GM18519 (cell line): Measurements from ENCODE around the gene NRP1.

ENCODE experiments used
- ATAC-seq: cut with Tn5 transposase; IDR thresholded peaks from one replicate; pipeline ENCODE4 v1.9.1; 2021; ENCODE audit warnings: mild to moderate bottlenecking, moderate library complexity; ENCODE audit not compliant: unreplicated experiment, low FRiP score

The NRP1 gene

GRCh38 chr10:33242931-33243330, 91.5 kb downstream of the NRP1 start:
- ATAC-seq = no peak

- ATAC-seq = no peak
These were observed 93.1 kb downstream of the NRP1 start for GRCh38 chr10:33241351-33241750.

- no peak for ATAC-seq
These were observed 93.5 kb downstream of the NRP1 start for GRCh38 chr10:33240931-33241330.

- no peak for ATAC-seq
These were observed 94.2 kb downstream of the NRP1 start for GRCh38 chr10:33240258-33240657.

- ATAC-seq = no peak
These were observed 95.2 kb downstream of the NRP1 start for GRCh38 chr10:33239257-33239656.

- ATAC-seq = no peak
These were observed 95.8 kb downstream of the NRP1 start for GRCh38 chr10:33238643-33239042.

GRCh38 chr10:33237736-33238624, 96.5 kb downstream of the NRP1 start:
- no peak for ATAC-seq

GRCh38 chr10:33236916-33237315, 97.6 kb downstream of the NRP1 start:
- no peak for ATAC-seq

GRCh38 chr10:33235951-33236350, 98.5 kb downstream of the NRP1 start:
- ATAC-seq = no peak

- no peak for ATAC-seq
These were observed 99.1 kb downstream of the NRP1 start for GRCh38 chr10:33235251-33235884.

- no peak for ATAC-seq
These were observed 99.6 kb downstream of the NRP1 start for GRCh38 chr10:33234831-33235237.

GRCh38 chr10:33233635-33234034, 100.8 kb downstream of the NRP1 start:
- ATAC-seq = no peak

- no peak for ATAC-seq
These were observed 101.2 kb downstream of the NRP1 start for GRCh38 chr10:33233221-33233620.

- no peak for ATAC-seq
These were observed 102.7 kb downstream of the NRP1 start for GRCh38 chr10:33231621-33232350.

GRCh38 chr10:33229949-33230267, 104.6 kb downstream of the NRP1 start:
- no peak for ATAC-seq

- ATAC-seq = no peak
These were observed 105.1 kb downstream of the NRP1 start for GRCh38 chr10:33229252-33229948.

- no peak for ATAC-seq
These were observed 106.0 kb downstream of the NRP1 start for GRCh38 chr10:33228426-33228825.

- no peak for ATAC-seq
These were observed 107.0 kb downstream of the NRP1 start for GRCh38 chr10:33227489-33227888.

GRCh38 chr10:33224251-33224965, 110.1 kb downstream of the NRP1 start:
- ATAC-seq = no peak

- ATAC-seq = no peak
These were observed 111.0 kb downstream of the NRP1 start for GRCh38 chr10:33223326-33224000.
